ENCODE measurements around the gene POSTN. TPM values are rescaled to one million over a fixed set of nuclear protein-coding genes. Genes with fewer than 3 reads are reported as not detected.

The POSTN gene
- total RNA-seq, 1 experiment from 2014 or later = not detected

- Histone ChIP-seq H2AFZ (no peak overlapping the region), H3K9me2 (ENCODE audit: insufficient read depth) (no peaks in the 10 kb centered on the region), H3K4me1 (replicated peaks; ENCODE audit: insufficient read depth) (no peaks in the 10 kb centered on the region), H3K9me3 (ENCODE audit: insufficient read depth, low read depth) (peaks cover 16% of the 10 kb centered on the region), H3K4me3 (no peak overlapping the region), H3K36me3 (ENCODE audit: low read depth) (no peaks in the 10 kb centered on the region), H3F3A (ENCODE audit: insufficient read depth, low read depth) (no peaks in the 10 kb centered on the region), H3K79me2 (ENCODE audit: low read depth) (no peaks in the 10 kb centered on the region), H4K20me1 (ENCODE audit: insufficient read depth) (no peaks in the 10 kb centered on the region), H3K4me2 (no peak overlapping the region), H3K27me3 (ENCODE audit: insufficient read depth, low read depth) (no peaks in the 10 kb centered on the region), H3K27ac (no peak overlapping the region)
- intact Hi-C loops (cut with micrococcal nuclease; ENCODE audit: unreplicated experiment) = no loop called here
- BruUV-seq (replicated peaks) = no TSS peak
- DNase-seq = no peak
- POLR2A ChIA-PET (ENCODE audit: unreplicated experiment) = no interaction called here
- CTCF ChIA-PET = interaction anchor here (0.7 kb wide), 1 partner anchor 1151 kb away, joined by 3 read pairs; no protein-coding TSS in a partner anchor
- no peak for TF ChIP-seq EZH2 (IDR thresholded peaks at IDR 0.05; ENCODE audit: low read depth)
- TF ChIP-seq CTCF (conservative IDR thresholded peaks at IDR 0.05) = no peak
Measured at GRCh38 chr13:37534676-37535075, 63.9 kb downstream of the POSTN start.

- H3F3A ChIP-seq (ENCODE audit: insufficient read depth, low read depth) = no peaks in the 10 kb centered on the region
- H3K27me3 ChIP-seq (ENCODE audit: insufficient read depth, low read depth) = no peaks in the 10 kb centered on the region
- BruUV-seq (replicated peaks) = no TSS peak
- no peak overlapping the region for H3K4me2 ChIP-seq
- H3K4me3 ChIP-seq = no peak overlapping the region
- no peaks in the 10 kb centered on the region for H3K79me2 ChIP-seq (ENCODE audit: low read depth)
- intact Hi-C loops (cut with micrococcal nuclease; ENCODE audit: unreplicated experiment) = no loop called here
- no peaks in the 10 kb centered on the region for H3K4me1 ChIP-seq (replicated peaks; ENCODE audit: insufficient read depth)
- no peak for DNase-seq
- ChIA-PET CTCF (no interaction called here), POLR2A (ENCODE audit: unreplicated experiment) (no interaction called here)
- H2AFZ ChIP-seq = no peak overlapping the region
- H3K9me2 ChIP-seq (ENCODE audit: insufficient read depth) = no peaks in the 10 kb centered on the region; the same call in 1 of the 2 replicates
- no peaks in the 10 kb centered on the region for H4K20me1 ChIP-seq (ENCODE audit: insufficient read depth)
- peaks cover 16% of the 10 kb centered on the region for H3K9me3 ChIP-seq (ENCODE audit: insufficient read depth, low read depth)
- H3K27ac ChIP-seq = no peak overlapping the region
- no peaks in the 10 kb centered on the region for H3K36me3 ChIP-seq (ENCODE audit: low read depth)
- TF ChIP-seq EZH2 (IDR thresholded peaks at IDR 0.05; ENCODE audit: low read depth) (no peak), CTCF (conservative IDR thresholded peaks at IDR 0.05) (no peak)
Measured at GRCh38 chr13:37534181-37534580, 64.4 kb downstream of the POSTN start.

- H4K20me1 ChIP-seq (ENCODE audit: insufficient read depth) = no peaks in the 10 kb centered on the region
- POLR2A ChIA-PET (ENCODE audit: unreplicated experiment) = no interaction called here
- peak in 1 of 2 experiments; percentile 45 for DNase-seq
Measured at GRCh38 chr13:37531049-37531448, 67.5 kb downstream of the POSTN start.

More at GRCh38 chr13:37531049-37531448, 67.5 kb downstream of the POSTN start:
- H3K27me3 ChIP-seq (ENCODE audit: insufficient read depth, low read depth) = no peaks in the 10 kb centered on the region
- H3F3A ChIP-seq (ENCODE audit: insufficient read depth, low read depth) = no peaks in the 10 kb centered on the region
- H3K4me3 ChIP-seq = no peak overlapping the region
- no peak overlapping the region for H3K4me2 ChIP-seq
- no TSS peak for BruUV-seq (replicated peaks)
- intact Hi-C loops (cut with micrococcal nuclease; ENCODE audit: unreplicated experiment) = no loop called here
- CTCF ChIA-PET = no interaction called here
- no peaks in the 10 kb centered on the region for H3K36me3 ChIP-seq (ENCODE audit: low read depth)
- TF ChIP-seq CTCF (conservative IDR thresholded peaks at IDR 0.05) (no peak), EZH2 (IDR thresholded peaks at IDR 0.05; ENCODE audit: low read depth) (no peak)
- H3K9me2 ChIP-seq (ENCODE audit: insufficient read depth) = no peaks in the 10 kb centered on the region; the same call in 1 of the 2 replicates
- H2AFZ ChIP-seq = no peak overlapping the region
- H3K27ac ChIP-seq = no peak overlapping the region
- no peaks in the 10 kb centered on the region for H3K79me2 ChIP-seq (ENCODE audit: low read depth)
- no peaks in the 10 kb centered on the region for H3K4me1 ChIP-seq (replicated peaks; ENCODE audit: insufficient read depth)
- peaks cover 16% of the 10 kb centered on the region for H3K9me3 ChIP-seq (ENCODE audit: insufficient read depth, low read depth)

Data from PC-9 (cell line).